Measurements from ENCODE around the gene ATAD2B.
"Not testable (repeated sequence)": the region's sequence is repeated elsewhere in the genome, so short reads cannot be mapped to it uniquely, and the experiment has no call there.

ATAD2B gene

GRCh38 chr2:23760736-23761135, 166.2 kb downstream of the ATAD2B start:
- no peak overlapping the region for H2AFZ ChIP-seq (ENCODE audit: low read depth, low read length)
- H3K4me3 ChIP-seq (ENCODE audit: low read length): no peak overlapping the region
- H3K4me1 ChIP-seq (ENCODE audit: insufficient read depth, low read length): no peaks in the 10 kb centered on the region
- peaks cover 48% of the 10 kb centered on the region for H3K36me3 ChIP-seq (ENCODE audit: insufficient read depth, low read length)
- no peaks in the 10 kb centered on the region for H3K9me3 ChIP-seq (ENCODE audit: low read length)
- H3K27me3 ChIP-seq (ENCODE audit: insufficient read depth, low read length): no peaks in the 10 kb centered on the region

- Histone ChIP-seq H3K27me3 (ENCODE audit: insufficient read depth, low read length) (no peaks in the 10 kb centered on the region), H3K4me3 (ENCODE audit: low read length) (no peak overlapping the region), H3K9me3 (ENCODE audit: low read length) (no peaks in the 10 kb centered on the region), H2AFZ (ENCODE audit: low read depth, low read length) (no peak overlapping the region), H3K36me3 (ENCODE audit: insufficient read depth, low read length) (peaks cover 56% of the 10 kb centered on the region), H3K4me1 (ENCODE audit: insufficient read depth, low read length) (no peaks in the 10 kb centered on the region)
Measured at GRCh38 chr2:23757686-23758433, 169.1 kb downstream of the ATAD2B start.

- no peaks in the 10 kb centered on the region for H3K27me3 ChIP-seq (ENCODE audit: insufficient read depth, low read length)
- no peaks in the 10 kb centered on the region for H3K4me1 ChIP-seq (ENCODE audit: insufficient read depth, low read length)
- H3K4me3 ChIP-seq (ENCODE audit: low read length): no peak overlapping the region
- peaks cover 59% of the 10 kb centered on the region for H3K36me3 ChIP-seq (ENCODE audit: insufficient read depth, low read length)
- no peaks in the 10 kb centered on the region for H3K9me3 ChIP-seq (ENCODE audit: low read length)
- no peak overlapping the region for H2AFZ ChIP-seq (ENCODE audit: low read depth, low read length)
Measured at GRCh38 chr2:23756593-23757292, 170.2 kb downstream of the ATAD2B start.

GRCh38 chr2:23754970-23755369, 172.0 kb downstream of the ATAD2B start:
- H3K36me3 ChIP-seq (ENCODE audit: insufficient read depth, low read length): peaks cover 65% of the 10 kb centered on the region
- no peaks in the 10 kb centered on the region for H3K4me1 ChIP-seq (ENCODE audit: insufficient read depth, low read length)
- H3K9me3 ChIP-seq (ENCODE audit: low read length): no peaks in the 10 kb centered on the region
- H3K27me3 ChIP-seq (ENCODE audit: insufficient read depth, low read length): no peaks in the 10 kb centered on the region
- H3K4me3 ChIP-seq (ENCODE audit: low read length): no peak overlapping the region
- no peak overlapping the region for H2AFZ ChIP-seq (ENCODE audit: low read depth, low read length)

- H2AFZ ChIP-seq (ENCODE audit: low read depth, low read length): no peak overlapping the region
- no peaks in the 10 kb centered on the region for H3K9me3 ChIP-seq (ENCODE audit: low read length)
- no peaks in the 10 kb centered on the region for H3K4me1 ChIP-seq (ENCODE audit: insufficient read depth, low read length)
- peaks cover 57% of the 10 kb centered on the region for H3K36me3 ChIP-seq (ENCODE audit: insufficient read depth, low read length)
- no peaks in the 10 kb centered on the region for H3K27me3 ChIP-seq (ENCODE audit: insufficient read depth, low read length)
- H3K4me3 ChIP-seq (ENCODE audit: low read length): no peak overlapping the region
Measured at GRCh38 chr2:23753291-23754010, 173.5 kb downstream of the ATAD2B start.

- Histone ChIP-seq H3K27me3 (ENCODE audit: insufficient read depth, low read length) (no peaks in the 10 kb centered on the region), H3K9me3 (ENCODE audit: low read length) (no peaks in the 10 kb centered on the region), H3K36me3 (ENCODE audit: insufficient read depth, low read length) (peaks cover 42% of the 10 kb centered on the region), H3K4me3 (ENCODE audit: low read length) (no peak overlapping the region), H3K4me1 (ENCODE audit: insufficient read depth, low read length) (no peaks in the 10 kb centered on the region), H2AFZ (ENCODE audit: low read depth, low read length) (no peak overlapping the region)
Measured at GRCh38 chr2:23751747-23752265, 175.1 kb downstream of the ATAD2B start.

- no peaks in the 10 kb centered on the region for H3K4me1 ChIP-seq (ENCODE audit: insufficient read depth, low read length)
- no peaks in the 10 kb centered on the region for H3K27me3 ChIP-seq (ENCODE audit: insufficient read depth, low read length)
- H3K9me3 ChIP-seq (ENCODE audit: low read length): peaks cover 3% of the 10 kb centered on the region
Measured at GRCh38 chr2:23746141-23746863, 180.6 kb downstream of the ATAD2B start.

GRCh38 chr2:23745726-23746105, 181.2 kb downstream of the ATAD2B start:
- Histone ChIP-seq H3K4me3 (ENCODE audit: low read length) (no peak overlapping the region), H3K4me1 (ENCODE audit: insufficient read depth, low read length) (no peaks in the 10 kb centered on the region), H2AFZ (ENCODE audit: low read depth, low read length) (no peak overlapping the region), H3K9me3 (ENCODE audit: low read length) (peaks cover 3% of the 10 kb centered on the region), H3K36me3 (ENCODE audit: insufficient read depth, low read length) (peaks cover 7% of the 10 kb centered on the region), H3K27me3 (ENCODE audit: insufficient read depth, low read length) (no peaks in the 10 kb centered on the region)

More at GRCh38 chr2:23746141-23746863, 180.6 kb downstream of the ATAD2B start:
- Histone ChIP-seq H3K4me3 (ENCODE audit: low read length) (no peak overlapping the region), H2AFZ (ENCODE audit: low read depth, low read length) (no peak overlapping the region), H3K36me3 (ENCODE audit: insufficient read depth, low read length) (peaks cover 11% of the 10 kb centered on the region)

- no peak overlapping the region for H3K4me3 ChIP-seq (ENCODE audit: low read length)
- no peaks in the 10 kb centered on the region for H3K4me1 ChIP-seq (ENCODE audit: insufficient read depth, low read length)
- no peaks in the 10 kb centered on the region for H3K27me3 ChIP-seq (ENCODE audit: insufficient read depth, low read length)
- peaks cover 2% of the 10 kb centered on the region for H3K36me3 ChIP-seq (ENCODE audit: insufficient read depth, low read length)
- H3K9me3 ChIP-seq (ENCODE audit: low read length): peaks cover 3% of the 10 kb centered on the region
- H2AFZ ChIP-seq (ENCODE audit: low read depth, low read length): no peak overlapping the region
Measured at GRCh38 chr2:23745068-23745725, 181.7 kb downstream of the ATAD2B start.

GRCh38 chr2:23736783-23737182, 190.1 kb downstream of the ATAD2B start:
- not testable (repeated sequence) for H3K27me3 ChIP-seq (ENCODE audit: insufficient read depth, low read length); H2AFZ ChIP-seq (ENCODE audit: low read depth, low read length); H3K4me1 ChIP-seq (ENCODE audit: insufficient read depth, low read length); H3K4me3 ChIP-seq (ENCODE audit: low read length); H3K9me3 ChIP-seq (ENCODE audit: low read length); H3K36me3 ChIP-seq (ENCODE audit: insufficient read depth, low read length)

- Histone ChIP-seq H3K4me1 (ENCODE audit: insufficient read depth, low read length) (no peaks in the 10 kb centered on the region), H3K27me3 (ENCODE audit: insufficient read depth, low read length) (no peaks in the 10 kb centered on the region), H3K4me3 (ENCODE audit: low read length) (no peak overlapping the region), H3K9me3 (ENCODE audit: low read length) (peaks cover 9% of the 10 kb centered on the region), H3K36me3 (ENCODE audit: insufficient read depth, low read length) (peaks cover 4% of the 10 kb centered on the region), H2AFZ (ENCODE audit: low read depth, low read length) (no peak overlapping the region)
Measured at GRCh38 chr2:23734416-23734815, 192.5 kb downstream of the ATAD2B start.

- not testable (repeated sequence) for H3K36me3 ChIP-seq (ENCODE audit: insufficient read depth, low read length); H2AFZ ChIP-seq (ENCODE audit: low read depth, low read length); H3K4me1 ChIP-seq (ENCODE audit: insufficient read depth, low read length); H3K4me3 ChIP-seq (ENCODE audit: low read length); H3K27me3 ChIP-seq (ENCODE audit: insufficient read depth, low read length)
- peaks cover 17% of the 10 kb centered on the region for H3K9me3 ChIP-seq (ENCODE audit: low read length)
Measured at GRCh38 chr2:23723029-23723428, 203.9 kb downstream of the ATAD2B start.
